Measurements from ENCODE around the gene SLC37A2. TPM values are rescaled to one million over a fixed set of nuclear protein-coding genes. Genes with fewer than 3 reads are reported as not detected.
"Not testable (repeated sequence)": the region's sequence is repeated elsewhere in the genome, so short reads cannot be mapped to it uniquely, and the experiment has no call there.

Gene SLC37A2
- total RNA-seq, 1 experiment from 2014 or later: 0.41 TPM

DNA sequence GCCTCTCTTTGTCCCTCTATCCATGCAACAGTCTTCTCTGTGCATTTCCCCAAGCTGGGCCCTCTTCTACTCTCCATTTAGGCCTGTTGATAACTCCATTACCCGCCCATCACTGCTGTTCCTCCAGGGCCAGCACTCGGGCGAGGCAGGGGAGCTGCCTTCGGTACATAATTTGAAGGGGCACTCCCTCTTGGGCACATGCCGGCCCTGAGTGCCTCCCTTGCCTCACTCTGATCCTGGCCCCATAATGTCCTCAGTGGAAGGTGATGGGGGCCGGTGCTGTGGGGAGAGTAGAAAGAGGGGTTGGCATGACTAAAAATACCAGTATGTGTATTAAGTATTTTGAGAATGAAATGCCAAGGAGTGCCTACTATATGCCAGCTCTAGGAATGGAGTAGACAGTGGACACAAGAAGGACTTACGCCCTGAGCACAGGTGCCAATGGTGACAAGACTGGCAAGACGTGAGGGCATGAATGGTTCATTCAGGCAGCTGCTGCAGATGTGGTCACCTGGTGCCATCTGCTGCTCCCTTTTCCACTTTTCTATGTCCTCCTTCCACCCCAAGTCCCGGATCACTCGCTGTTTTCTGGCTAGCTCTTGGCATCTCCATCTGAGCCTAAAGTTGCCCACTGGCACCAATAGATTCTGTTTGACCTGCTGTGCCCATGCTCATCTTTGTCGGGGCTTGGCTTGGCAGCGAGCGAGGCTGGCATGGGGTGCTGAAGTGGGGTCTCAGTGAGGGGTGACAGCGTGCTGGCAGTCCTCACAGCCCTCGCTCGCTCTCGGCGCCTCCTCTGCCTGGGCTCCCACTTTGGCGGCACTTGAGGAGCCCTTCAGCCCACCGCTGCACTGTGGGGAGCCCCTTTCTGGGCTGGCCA lies 25.7 kb downstream of the SLC37A2 start:
- no peak overlapping the region for H3K4me2 ChIP-seq (ENCODE audit: low read depth, low read length, poor library complexity, severe bottlenecking)
- H3K9me3 ChIP-seq (ENCODE audit: low read length): no peaks in the 10 kb centered on the region
- H3K4me3 ChIP-seq (ENCODE audit: low read length): no peak overlapping the region
- no peak overlapping the region for H3K9ac ChIP-seq (ENCODE audit: low read length)
- no peaks in the 10 kb centered on the region for H3K27me3 ChIP-seq (ENCODE audit: low read length)
- no peak for DNase-seq
- no peak overlapping the region for H3K27ac ChIP-seq (ENCODE audit: low read length)
- no peaks in the 10 kb centered on the region for H3K9me2 ChIP-seq (replicated peaks; ENCODE audit: insufficient read depth, low read length)
- no peaks in the 10 kb centered on the region for H3K79me2 ChIP-seq (ENCODE audit: low read length)
- no peaks in the 10 kb centered on the region for H4K20me1 ChIP-seq (ENCODE audit: insufficient read depth, low read depth, low read length)
- H3K4me1 ChIP-seq (ENCODE audit: low read length): peaks cover 5% of the 10 kb centered on the region; the same call in 1 of the 2 replicates
- no peak overlapping the region for H2AFZ ChIP-seq (ENCODE audit: low read length)
- H3K36me3 ChIP-seq (ENCODE audit: insufficient read depth, low read length): no peaks in the 10 kb centered on the region

GRCh38 chr11:125089481-125089880 lies 26.4 kb downstream of the SLC37A2 start:
- H3K36me3 ChIP-seq (ENCODE audit: insufficient read depth, low read length); H4K20me1 ChIP-seq (ENCODE audit: insufficient read depth, low read depth, low read length); H3K4me3 ChIP-seq (ENCODE audit: low read length); H3K27ac ChIP-seq (ENCODE audit: low read length); H3K9ac ChIP-seq (ENCODE audit: low read length); H3K4me1 ChIP-seq (ENCODE audit: low read length); H3K9me3 ChIP-seq (ENCODE audit: low read length); H3K79me2 ChIP-seq (ENCODE audit: low read length); H2AFZ ChIP-seq (ENCODE audit: low read length); H3K4me2 ChIP-seq (ENCODE audit: low read depth, low read length, poor library complexity, severe bottlenecking); H3K27me3 ChIP-seq (ENCODE audit: low read length); DNase-seq; H3K9me2 ChIP-seq (replicated peaks; ENCODE audit: insufficient read depth, low read length): not testable (repeated sequence)

GRCh38 chr11:125090151-125090550 lies 27.0 kb downstream of the SLC37A2 start:
- H3K79me2 ChIP-seq (ENCODE audit: low read length); H3K4me1 ChIP-seq (ENCODE audit: low read length); H3K36me3 ChIP-seq (ENCODE audit: insufficient read depth, low read length); H3K27ac ChIP-seq (ENCODE audit: low read length); H3K4me3 ChIP-seq (ENCODE audit: low read length); H4K20me1 ChIP-seq (ENCODE audit: insufficient read depth, low read depth, low read length); H3K9me2 ChIP-seq (replicated peaks; ENCODE audit: insufficient read depth, low read length); H3K9me3 ChIP-seq (ENCODE audit: low read length); H2AFZ ChIP-seq (ENCODE audit: low read length); H3K9ac ChIP-seq (ENCODE audit: low read length); H3K4me2 ChIP-seq (ENCODE audit: low read depth, low read length, poor library complexity, severe bottlenecking); H3K27me3 ChIP-seq (ENCODE audit: low read length); DNase-seq: not testable (repeated sequence)

DNA sequence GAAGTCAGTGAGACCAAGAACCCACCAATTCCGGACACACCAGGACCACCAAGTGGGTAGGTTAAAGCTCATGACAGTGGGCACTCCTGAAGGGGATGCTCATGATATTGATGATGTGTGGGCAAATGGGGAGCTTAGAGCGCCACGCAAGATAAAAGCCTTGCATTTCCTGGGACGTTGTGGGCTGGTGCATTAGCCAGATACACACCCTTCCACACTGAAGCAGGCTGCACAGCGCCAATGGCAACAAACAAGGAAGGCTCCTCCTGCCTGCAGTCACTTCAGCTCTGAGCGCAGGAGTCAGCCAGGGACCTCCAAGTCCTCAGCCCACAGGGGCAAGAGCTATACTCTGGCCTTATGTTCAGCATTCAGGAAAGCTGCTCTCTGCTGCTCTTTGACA lies 27.7 kb downstream of the SLC37A2 start:
- Histone ChIP-seq H3K27me3 (ENCODE audit: low read length) (no peaks in the 10 kb centered on the region), H2AFZ (ENCODE audit: low read length) (no peak overlapping the region), H3K9me3 (ENCODE audit: low read length) (no peaks in the 10 kb centered on the region), H3K4me3 (ENCODE audit: low read length) (no peak overlapping the region), H3K79me2 (ENCODE audit: low read length) (no peaks in the 10 kb centered on the region), H3K9me2 (replicated peaks; ENCODE audit: insufficient read depth, low read length) (no peaks in the 10 kb centered on the region), H3K4me1 (ENCODE audit: low read length) (peaks cover 5% of the 10 kb centered on the region; the same call in 1 of the 2 replicates), H4K20me1 (ENCODE audit: insufficient read depth, low read depth, low read length) (no peaks in the 10 kb centered on the region), H3K9ac (ENCODE audit: low read length) (no peak overlapping the region), H3K27ac (ENCODE audit: low read length) (no peak overlapping the region), H3K4me2 (ENCODE audit: low read depth, low read length, poor library complexity, severe bottlenecking) (no peak overlapping the region), H3K36me3 (ENCODE audit: insufficient read depth, low read length) (no peaks in the 10 kb centered on the region)
- no peak for DNase-seq

DNA sequence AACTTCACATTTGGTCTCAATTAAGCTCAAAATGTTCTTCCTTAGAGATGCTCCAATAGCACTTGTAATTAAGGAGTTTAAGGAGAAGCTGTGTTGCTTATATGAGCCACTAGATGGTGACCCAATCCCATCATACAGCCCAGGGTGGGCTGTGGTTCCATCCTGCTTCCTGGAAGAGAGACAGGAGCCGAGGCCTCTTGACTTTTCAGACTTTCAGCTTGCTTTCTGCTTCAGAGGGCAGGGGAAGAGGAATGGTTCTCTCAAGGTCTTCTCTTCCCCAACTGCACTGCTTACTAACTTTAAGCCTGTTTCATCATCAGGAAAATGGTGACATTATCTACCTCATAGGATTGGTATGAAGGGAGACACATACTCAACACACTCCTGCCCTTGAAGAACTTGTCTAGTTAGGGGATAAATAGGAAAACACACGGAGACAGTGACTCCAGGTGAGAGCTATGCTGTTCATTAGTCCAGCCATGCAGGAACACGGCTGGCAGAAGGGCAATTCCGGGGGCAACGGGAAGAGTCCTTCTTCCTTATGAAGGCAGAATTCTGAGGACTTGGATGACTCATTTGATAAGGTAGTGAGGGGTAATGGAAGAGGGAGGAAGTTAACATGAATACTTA lies 28.3 kb downstream of the SLC37A2 start:
- Histone ChIP-seq H3K9me2 (replicated peaks; ENCODE audit: insufficient read depth, low read length) (no peaks in the 10 kb centered on the region), H2AFZ (ENCODE audit: low read length) (no peak overlapping the region), H3K27me3 (ENCODE audit: low read length) (no peaks in the 10 kb centered on the region), H3K4me1 (ENCODE audit: low read length) (peaks cover 5% of the 10 kb centered on the region; the same call in 1 of the 2 replicates), H3K79me2 (ENCODE audit: low read length) (no peaks in the 10 kb centered on the region), H4K20me1 (ENCODE audit: insufficient read depth, low read depth, low read length) (no peaks in the 10 kb centered on the region), H3K9ac (ENCODE audit: low read length) (no peak overlapping the region), H3K4me2 (ENCODE audit: low read depth, low read length, poor library complexity, severe bottlenecking) (no peak overlapping the region), H3K4me3 (ENCODE audit: low read length) (no peak overlapping the region), H3K36me3 (ENCODE audit: insufficient read depth, low read length) (no peaks in the 10 kb centered on the region), H3K9me3 (ENCODE audit: low read length) (no peaks in the 10 kb centered on the region), H3K27ac (ENCODE audit: low read length) (no peak overlapping the region)
- peak; percentile 69 for DNase-seq

DNA sequence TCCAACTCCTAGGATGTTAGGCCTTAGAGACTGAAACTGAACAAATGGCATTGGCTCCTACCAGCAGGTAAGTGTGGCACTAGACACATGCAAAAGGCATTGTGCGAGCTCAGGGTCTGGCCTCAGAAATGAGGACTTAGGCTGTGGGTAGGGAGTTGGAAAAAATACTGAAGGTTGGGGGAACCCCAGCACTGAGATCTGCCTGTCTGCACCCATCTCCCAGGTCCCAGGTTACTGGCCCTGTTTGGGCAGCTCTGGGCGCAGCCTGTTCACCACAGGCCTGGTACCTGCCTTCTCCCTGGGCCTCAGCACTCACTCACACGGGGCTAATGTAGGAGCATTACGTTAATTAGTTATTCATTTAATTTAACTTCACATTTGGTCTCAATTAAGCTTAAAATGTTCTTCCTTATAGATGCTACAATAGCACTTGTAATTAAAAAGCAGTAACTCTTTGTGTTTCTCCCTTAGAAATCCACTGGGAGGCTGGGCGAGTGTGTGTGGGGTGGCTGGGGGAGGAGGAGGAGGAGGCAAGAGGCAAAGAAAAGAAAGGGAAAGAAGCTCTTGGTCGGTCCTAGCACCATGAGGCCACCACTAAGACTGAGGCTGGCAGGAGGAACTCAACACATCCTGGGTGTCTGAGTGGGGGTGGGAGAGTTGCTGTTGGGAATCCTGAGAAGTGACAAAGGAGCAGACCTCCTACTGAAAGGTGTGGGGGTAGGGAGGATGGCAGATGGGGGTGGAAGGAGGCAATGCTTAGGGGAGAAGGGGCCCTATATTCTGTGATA lies 29.0 kb downstream of the SLC37A2 start:
- no peaks in the 10 kb centered on the region for H3K9me2 ChIP-seq (replicated peaks; ENCODE audit: insufficient read depth, low read length)
- H4K20me1 ChIP-seq (ENCODE audit: insufficient read depth, low read depth, low read length): no peaks in the 10 kb centered on the region
- H3K4me1 ChIP-seq (ENCODE audit: low read length): peaks cover 5% of the 10 kb centered on the region; the same call in 1 of the 2 replicates
- no peak overlapping the region for H3K4me2 ChIP-seq (ENCODE audit: low read depth, low read length, poor library complexity, severe bottlenecking)
- no peak overlapping the region for H3K9ac ChIP-seq (ENCODE audit: low read length)
- H3K27ac ChIP-seq (ENCODE audit: low read length): no peak overlapping the region
- no peak overlapping the region for H3K4me3 ChIP-seq (ENCODE audit: low read length)
- no peak overlapping the region for H2AFZ ChIP-seq (ENCODE audit: low read length)
- H3K9me3 ChIP-seq (ENCODE audit: low read length): no peaks in the 10 kb centered on the region
- H3K27me3 ChIP-seq (ENCODE audit: low read length): no peaks in the 10 kb centered on the region
- no peaks in the 10 kb centered on the region for H3K36me3 ChIP-seq (ENCODE audit: insufficient read depth, low read length)
- no peak for DNase-seq
- H3K79me2 ChIP-seq (ENCODE audit: low read length): no peaks in the 10 kb centered on the region

DNA sequence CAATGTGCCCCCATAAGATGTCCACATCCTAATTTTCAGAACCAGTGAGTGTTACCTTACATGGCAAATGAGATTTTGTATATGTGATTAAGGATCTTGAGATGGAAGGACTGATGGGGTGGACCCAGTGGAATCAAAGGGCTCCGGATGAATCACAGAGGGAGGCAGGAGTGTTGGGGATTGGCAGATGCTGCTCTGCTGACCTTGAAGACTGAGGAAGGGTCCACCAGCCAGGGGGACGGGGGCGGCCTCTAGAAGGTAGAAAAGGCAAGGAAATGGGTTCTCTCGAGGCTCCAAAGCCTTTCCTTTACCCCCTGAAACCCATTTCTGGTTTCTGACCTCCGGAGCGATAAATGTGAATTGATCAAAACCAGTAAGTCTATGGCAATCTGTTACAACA lies 29.6 kb downstream of the SLC37A2 start:
- Histone ChIP-seq H3K4me2 (ENCODE audit: low read depth, low read length, poor library complexity, severe bottlenecking) (no peak overlapping the region), H3K27ac (ENCODE audit: low read length) (no peak overlapping the region), H3K27me3 (ENCODE audit: low read length) (no peaks in the 10 kb centered on the region), H3K4me1 (ENCODE audit: low read length) (peaks cover 5% of the 10 kb centered on the region; the same call in 1 of the 2 replicates), H3K9me2 (replicated peaks; ENCODE audit: insufficient read depth, low read length) (no peaks in the 10 kb centered on the region), H3K9ac (ENCODE audit: low read length) (no peak overlapping the region), H3K4me3 (ENCODE audit: low read length) (no peak overlapping the region), H4K20me1 (ENCODE audit: insufficient read depth, low read depth, low read length) (no peaks in the 10 kb centered on the region), H3K79me2 (ENCODE audit: low read length) (no peaks in the 10 kb centered on the region), H2AFZ (ENCODE audit: low read length) (no peak overlapping the region), H3K9me3 (ENCODE audit: low read length) (no peaks in the 10 kb centered on the region), H3K36me3 (ENCODE audit: insufficient read depth, low read length) (no peaks in the 10 kb centered on the region)
- DNase-seq: no peak

GRCh38 chr11:125093502-125093901 lies 30.4 kb downstream of the SLC37A2 start:
- H3K9me3 ChIP-seq (ENCODE audit: low read length): no peaks in the 10 kb centered on the region
- no peak overlapping the region for H3K4me2 ChIP-seq (ENCODE audit: low read depth, low read length, poor library complexity, severe bottlenecking)
- H3K4me3 ChIP-seq (ENCODE audit: low read length): no peak overlapping the region
- peaks cover 5% of the 10 kb centered on the region; the same call in 1 of the 2 replicates for H3K4me1 ChIP-seq (ENCODE audit: low read length)
- no peaks in the 10 kb centered on the region for H3K9me2 ChIP-seq (replicated peaks; ENCODE audit: insufficient read depth, low read length)
- H3K36me3 ChIP-seq (ENCODE audit: insufficient read depth, low read length): no peaks in the 10 kb centered on the region
- H4K20me1 ChIP-seq (ENCODE audit: insufficient read depth, low read depth, low read length): no peaks in the 10 kb centered on the region
- H3K27ac ChIP-seq (ENCODE audit: low read length): no peak overlapping the region
- H2AFZ ChIP-seq (ENCODE audit: low read length): no peak overlapping the region
- no peaks in the 10 kb centered on the region for H3K27me3 ChIP-seq (ENCODE audit: low read length)
- DNase-seq: no peak
- no peak overlapping the region for H3K9ac ChIP-seq (ENCODE audit: low read length)
- no peaks in the 10 kb centered on the region for H3K79me2 ChIP-seq (ENCODE audit: low read length)
